Uterus (tissue), 2 donors: ENCODE data around the gene CABP2.

Experiments used
- POLR2A ChIP-seq, 2 donors: fragments of 450-650 bp; IDR thresholded peaks; one replicate each; pipeline ENCODE4 v1.6.1; 2016; ENCODE audit warnings: antibody characterized with exemption in 2 of 2, mild to moderate bottlenecking in 1 of 2, moderate library complexity in 1 of 2
- TF ChIP-seq, protein P1 (sequence below), 4 experiments: fragments of 200-600 bp in 2 of 4; fragments of 450-650 bp in 2 of 4; sonication (generic) in 2 of 4; IDR thresholded peaks; one replicate each; pipeline ENCODE4 v1.5.1; 2016 to 2019; ENCODE audit warnings: antibody characterized with exemption in 4 of 4, mild to moderate bottlenecking in 2 of 4, moderate library complexity in 1 of 4

GRCh38 chr11:67524480-67524808, 1.2 kb upstream of the CABP2 start:
- TF ChIP-seq, protein P1, sequence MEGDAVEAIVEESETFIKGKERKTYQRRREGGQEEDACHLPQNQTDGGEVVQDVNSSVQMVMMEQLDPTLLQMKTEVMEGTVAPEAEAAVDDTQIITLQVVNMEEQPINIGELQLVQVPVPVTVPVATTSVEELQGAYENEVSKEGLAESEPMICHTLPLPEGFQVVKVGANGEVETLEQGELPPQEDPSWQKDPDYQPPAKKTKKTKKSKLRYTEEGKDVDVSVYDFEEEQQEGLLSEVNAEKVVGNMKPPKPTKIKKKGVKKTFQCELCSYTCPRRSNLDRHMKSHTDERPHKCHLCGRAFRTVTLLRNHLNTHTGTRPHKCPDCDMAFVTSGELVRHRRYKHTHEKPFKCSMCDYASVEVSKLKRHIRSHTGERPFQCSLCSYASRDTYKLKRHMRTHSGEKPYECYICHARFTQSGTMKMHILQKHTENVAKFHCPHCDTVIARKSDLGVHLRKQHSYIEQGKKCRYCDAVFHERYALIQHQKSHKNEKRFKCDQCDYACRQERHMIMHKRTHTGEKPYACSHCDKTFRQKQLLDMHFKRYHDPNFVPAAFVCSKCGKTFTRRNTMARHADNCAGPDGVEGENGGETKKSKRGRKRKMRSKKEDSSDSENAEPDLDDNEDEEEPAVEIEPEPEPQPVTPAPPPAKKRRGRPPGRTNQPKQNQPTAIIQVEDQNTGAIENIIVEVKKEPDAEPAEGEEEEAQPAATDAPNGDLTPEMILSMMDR (IDR thresholded peaks at IDR 0.05): no peak
- no peak for TF ChIP-seq POLR2A (IDR thresholded peaks at IDR 0.05)
